HG03025 (cell line): ENCODE measurements around the gene FAM89B.

Experiments
- ATAC-seq: cut with Tn5 transposase; IDR thresholded peaks from one replicate; pipeline ENCODE4 v1.9.1; 2021; ENCODE audit warnings: mild to moderate bottlenecking, moderate library complexity; ENCODE audit not compliant: unreplicated experiment, low FRiP score

The FAM89B gene

DNA sequence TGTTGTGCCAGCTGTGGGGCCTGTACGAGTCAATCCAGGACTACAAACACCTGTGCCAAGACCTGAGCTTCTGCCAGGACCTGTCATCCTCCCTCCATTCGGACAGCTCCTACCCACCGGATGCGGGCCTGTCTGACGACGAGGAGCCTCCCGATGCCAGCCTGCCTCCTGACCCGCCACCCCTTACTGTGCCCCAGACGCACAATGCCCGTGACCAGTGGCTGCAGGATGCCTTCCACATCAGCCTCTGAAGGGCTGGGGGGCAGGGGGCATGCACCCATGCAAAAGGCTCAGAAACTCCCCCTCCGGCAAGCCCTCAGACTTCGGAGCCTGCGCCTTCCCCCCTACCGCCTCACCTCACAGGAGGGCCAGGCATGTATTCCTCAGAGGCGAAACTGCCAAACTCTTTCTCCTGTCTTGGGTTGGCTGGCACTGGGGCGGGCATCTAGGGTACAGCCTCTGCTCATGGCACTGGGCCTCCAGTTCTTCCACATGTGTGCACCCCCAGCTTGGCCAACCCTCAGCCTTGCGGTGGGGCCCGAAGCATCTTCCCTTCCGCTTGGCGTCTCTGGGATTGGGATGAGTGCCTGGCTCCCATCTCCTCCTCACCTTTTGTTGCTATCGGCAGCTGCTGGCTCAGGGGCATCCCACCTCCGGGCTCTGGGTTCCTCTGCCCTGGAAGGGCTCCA lies 1.2 kb downstream of the FAM89B start:
- no peak for ATAC-seq

DNA sequence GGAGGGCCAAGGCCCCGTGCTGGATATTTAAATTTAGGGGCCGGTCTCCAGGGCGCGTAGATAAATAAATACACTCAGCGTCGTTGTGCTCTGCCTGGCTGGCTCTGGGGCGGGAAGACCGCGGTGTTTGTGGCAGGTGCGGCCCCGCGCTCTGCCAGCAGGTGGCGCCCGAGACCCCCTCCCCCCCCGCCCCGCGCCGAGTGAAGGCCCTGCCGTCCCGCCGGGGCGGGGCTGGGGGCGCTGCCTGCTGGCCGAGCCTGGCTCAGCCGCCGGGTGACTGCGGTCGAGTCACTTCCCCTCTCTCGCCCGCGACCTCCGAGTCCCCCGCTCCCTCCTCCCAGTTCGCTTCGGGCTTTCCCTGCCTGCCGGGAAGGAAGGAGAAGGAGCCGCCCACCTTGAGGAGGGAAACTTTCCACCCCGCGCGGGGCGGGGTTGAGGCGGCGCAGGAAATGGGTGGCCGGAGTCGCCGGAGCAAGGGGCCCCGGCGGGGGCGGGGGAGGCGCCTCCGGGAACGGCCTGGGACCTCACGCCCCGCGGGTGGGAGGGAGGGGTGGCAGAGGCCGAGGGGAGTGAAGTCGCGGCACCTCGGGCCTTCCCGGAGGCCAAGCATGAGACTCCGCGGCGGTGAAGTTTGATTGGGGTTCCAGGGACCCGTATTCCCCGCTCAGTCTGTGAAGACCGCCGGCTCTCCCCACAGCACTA lies 1.9 kb downstream of the FAM89B start:
- no peak for ATAC-seq

DNA sequence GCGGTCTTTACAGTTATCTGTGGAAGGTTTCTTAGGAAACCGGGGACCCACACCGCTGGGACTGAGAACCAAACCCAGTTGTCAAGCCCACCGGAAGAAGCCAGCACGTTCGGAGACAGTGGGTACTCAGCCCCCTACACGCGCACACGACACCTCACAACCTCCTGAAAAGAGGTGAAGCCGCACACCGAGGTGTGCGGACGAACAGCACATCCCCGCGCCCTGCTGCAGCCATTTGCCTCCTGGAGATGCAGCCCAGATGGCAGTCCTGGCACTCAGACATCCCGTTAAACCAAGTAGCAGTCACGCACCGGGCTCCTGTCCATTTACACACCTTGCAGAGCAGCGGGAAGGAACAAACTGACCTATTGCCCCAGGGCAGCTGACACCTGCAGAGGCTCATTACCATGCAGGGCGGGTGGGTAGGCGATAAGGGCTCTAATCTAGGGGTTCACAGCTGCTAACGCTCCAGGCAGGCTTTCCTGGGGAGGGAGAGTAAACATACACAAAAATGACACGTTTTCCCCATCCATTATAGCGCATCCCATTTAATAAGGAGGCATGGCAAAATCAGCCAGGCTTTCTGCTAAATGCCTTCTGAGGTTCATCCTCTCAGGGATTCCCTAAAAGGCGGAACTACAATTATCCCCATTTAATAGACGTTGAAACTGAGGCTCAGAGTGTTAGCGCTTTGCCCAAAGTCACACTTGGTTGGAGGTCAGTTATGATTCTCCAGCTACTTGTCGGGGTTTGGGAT lies 2.7 kb downstream of the FAM89B start:
- no peak for ATAC-seq

DNA sequence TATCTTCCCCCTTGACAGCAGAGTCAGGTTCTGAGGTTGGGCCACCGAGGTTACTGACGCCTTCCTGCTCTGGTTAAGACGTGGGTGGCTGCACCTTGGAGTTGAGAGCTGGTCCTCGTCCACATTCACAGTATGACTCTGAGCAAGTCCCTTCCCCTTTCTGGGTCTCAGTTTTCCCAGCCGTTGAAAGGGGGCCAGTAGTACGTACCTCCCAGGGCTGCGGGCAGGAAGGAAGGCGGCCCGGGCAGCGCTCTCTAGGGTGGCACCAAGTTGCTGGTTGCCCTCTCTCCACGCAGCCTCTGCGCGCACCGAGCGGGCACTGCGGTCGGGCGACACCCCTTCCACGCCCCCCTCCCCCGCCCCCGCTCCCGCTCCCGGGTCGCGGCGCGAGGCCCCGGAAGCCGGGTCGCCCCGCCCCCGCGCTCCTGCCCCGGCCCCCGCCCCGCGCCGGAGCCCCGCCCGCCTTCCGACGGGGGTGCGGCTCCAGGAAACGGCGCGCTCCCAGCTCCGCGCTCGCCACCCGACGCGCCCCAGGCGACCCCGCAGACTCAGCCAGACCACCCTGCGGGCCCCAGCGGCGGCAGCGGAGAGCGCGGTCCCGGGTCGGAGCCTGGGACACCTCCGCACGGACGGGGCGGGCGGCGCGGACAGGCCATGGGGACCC lies 3.4 kb downstream of the FAM89B start, which contains the start of gene EHBP1L1:
EHBP1L1 (plus strand) TSS at position 486 of the 664 bp plus-strand sequence. CDS start 250 bp downstream, outside the sequence.
- no peak for ATAC-seq

DNA sequence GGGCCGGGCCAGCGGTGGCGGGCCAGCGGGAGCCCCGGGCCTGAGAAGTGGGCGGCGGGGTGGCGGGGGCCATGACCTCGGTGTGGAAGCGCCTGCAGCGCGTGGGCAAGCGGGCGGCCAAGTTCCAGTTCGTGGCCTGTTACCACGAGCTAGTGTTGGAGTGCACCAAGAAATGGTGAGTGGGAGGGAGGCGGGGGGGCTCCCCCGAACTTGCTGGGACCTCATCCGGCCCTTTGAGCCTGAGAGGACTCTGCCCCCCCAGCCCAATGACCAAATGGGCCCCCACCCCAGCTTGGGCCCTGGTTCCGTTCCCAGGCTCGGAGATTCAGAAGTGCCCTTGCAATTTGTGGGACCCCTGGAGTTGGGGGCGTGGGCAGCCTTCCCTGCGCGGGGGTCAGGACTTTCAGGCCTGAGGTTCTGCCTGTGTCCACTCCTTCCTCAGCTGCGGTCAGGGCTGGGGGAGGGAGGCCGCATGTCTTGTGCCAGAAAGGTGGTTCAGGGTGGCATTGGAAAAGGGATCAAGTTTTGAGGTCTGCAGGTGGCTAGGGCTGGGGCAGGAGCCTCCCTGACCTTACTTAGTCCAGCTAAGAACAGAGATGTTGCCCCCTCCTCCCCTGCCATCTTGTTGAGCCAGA lies 4.0 kb downstream of the FAM89B start:
- ATAC-seq = no peak

DNA sequence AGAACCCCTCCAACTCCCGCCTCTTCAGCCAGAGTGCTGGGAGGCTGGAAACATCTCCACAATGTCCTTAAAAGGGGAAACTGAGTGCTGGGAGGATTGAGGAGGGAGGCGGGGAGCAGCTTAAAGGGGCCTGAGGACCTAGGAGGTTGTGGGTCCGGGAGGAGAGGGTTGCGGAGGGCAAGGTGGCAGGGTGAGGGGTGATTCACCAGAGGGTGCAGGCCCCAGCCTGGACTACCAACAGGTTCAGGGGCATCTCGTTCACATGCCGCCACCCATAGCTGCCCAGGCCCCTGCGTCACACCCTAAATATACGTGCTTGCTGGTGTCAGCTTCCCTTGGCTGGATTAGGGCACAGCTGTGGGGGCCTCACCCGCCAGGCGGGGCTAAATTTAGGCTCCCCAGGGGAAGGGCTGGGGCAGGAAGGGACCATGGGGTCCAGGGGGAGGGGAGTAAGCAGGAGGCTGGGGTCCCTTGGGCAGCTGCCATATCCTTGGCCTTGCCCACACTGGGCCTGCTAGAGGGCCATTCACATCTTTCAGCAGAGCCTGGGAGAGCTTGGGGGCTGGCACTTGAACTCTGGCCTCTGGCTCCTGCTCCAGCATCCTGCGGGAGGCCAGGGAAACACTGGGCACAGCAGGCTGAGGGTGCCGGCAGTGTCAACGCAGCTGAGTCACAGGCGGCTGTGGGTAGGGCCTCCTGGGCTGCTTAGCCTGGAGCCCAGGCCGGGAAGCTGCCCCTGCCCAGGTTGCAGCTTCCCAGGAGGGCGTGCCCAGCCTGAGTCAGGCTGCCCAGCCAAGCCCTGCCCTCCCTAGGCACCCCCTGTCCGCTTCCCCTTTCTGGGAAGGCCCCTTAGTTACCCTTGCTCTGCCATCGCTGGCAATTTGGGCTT lies 4.8 kb downstream of the FAM89B start:
- no peak for ATAC-seq

DNA sequence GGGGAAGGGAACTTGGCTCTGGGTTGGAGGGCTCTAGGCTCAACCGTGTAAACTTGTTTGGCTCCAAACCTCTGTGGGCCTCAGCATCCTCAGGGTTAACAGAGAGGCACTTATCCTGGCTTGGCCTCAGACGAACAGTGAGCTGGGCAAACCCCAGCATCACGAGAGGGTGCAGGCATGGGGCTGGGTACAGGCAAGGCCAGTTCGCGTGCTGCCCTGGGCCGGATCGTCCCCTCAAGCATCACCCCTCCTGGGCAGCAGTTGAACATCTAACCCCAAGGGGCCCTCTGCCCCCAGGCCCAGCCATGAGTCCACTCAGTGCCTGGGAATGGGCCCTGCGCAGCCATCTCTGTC lies 5.4 kb downstream of the FAM89B start:
- ATAC-seq = no peak

DNA sequence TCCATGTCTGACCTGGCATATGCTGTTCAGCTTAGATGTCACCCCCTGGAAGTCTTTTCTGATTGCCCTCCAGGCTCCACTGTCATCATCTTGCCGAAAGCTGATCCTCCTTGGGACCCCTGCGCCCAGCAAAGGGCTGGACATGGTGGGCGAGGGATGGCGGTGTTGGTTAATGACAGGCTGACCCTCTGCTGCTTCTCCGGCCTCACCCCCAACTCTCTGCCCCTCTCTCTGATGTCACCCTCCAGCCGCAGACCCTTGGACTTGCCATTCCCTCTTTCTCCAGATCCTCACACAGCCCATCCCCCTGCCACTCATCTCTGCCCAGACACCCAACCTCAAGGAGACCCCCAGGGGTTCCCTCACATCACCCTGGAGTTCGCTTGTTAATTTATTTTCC lies 5.8 kb downstream of the FAM89B start:
- no peak for ATAC-seq

DNA sequence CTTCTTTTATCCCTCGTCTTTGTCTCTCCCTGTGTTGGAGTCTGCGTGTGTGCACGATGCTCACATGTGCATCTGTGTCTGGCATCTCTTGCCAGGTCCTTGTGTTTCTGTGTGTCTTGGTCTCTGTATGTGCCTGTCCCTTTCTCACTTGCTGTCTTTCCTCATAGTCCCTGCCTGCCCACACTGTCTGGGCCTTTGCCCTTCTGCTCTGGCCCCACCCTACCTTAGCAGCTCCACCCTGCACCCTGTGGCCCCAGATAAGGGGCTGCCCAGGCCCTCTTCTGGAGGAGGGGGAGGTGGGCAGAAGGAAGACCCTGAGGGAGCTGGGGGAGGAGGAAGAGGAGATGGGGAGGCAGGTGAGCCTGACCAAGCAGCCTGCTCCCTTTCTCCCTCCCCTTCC lies 6.3 kb downstream of the FAM89B start:
- no peak for ATAC-seq

DNA sequence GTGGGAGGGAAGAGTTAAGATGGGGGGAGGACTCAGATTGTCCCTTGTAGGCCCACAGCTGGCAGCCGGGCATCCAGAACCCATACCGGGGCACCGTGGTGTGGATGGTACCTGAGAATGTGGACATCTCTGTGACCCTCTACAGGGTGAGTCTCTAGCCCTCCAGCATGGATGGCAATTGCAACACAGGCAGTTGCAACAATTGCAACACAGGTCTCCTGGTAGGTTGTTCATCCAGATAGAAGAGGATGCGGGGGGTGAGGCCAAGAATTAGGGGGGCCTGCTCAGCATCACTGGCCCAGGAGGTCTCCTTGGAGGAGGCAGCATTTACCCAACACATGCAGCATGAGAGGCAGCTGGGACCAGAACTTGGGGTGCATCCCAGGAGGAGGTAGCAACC lies 7.0 kb downstream of the FAM89B start:
- no peak for ATAC-seq

DNA sequence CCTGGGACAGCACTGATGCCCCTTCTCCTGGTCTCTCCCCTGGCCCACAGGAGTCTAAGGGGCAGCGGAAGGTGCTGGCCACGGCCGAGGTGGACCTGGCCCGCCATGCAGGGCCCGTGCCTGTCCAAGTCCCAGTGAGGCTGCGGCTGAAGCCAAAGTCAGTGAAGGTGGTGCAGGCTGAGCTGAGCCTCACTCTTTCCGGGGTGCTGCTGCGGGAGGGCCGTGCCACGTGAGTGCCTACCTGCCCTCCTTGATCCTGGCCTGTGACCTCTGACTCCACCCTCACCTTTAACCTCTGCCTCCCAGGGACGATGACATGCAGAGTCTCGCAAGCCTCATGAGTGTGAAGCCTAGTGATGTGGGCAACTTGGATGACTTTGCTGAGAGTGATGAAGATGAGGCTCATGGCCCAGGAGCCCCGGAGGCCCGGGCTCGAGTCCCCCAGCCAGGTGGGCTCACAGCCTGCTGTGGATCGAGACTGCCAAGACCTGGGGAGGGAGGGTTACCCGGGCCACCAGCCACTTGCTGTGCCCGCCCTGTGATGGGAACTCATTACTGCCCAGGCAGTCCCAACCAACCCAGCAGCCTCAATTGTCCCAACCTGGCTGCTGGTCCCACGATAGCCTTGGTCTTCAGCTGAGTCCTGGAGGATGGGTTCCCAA lies 7.8 kb downstream of the FAM89B start:
- ATAC-seq = no peak

DNA sequence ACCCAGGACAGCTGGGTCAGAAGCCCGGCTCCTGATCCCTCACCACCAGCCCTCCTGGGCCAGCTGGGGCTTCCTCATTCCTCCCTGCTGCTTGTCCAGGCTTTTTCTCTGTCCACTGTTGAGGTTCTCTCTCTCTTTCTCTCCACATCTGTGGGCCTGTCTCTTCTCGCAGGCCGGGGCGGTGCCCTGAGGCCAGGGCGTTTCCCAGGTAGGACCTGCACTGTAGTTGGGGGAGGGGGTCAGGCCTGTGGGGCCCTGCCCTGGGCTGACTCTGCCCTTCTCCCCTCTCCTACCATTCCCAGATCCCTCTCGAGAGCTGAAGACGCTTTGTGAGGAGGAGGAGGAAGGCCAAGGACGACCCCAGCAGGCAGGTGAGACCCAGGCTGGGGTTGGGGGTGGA lies 8.4 kb downstream of the FAM89B start:
- ATAC-seq = no peak

DNA sequence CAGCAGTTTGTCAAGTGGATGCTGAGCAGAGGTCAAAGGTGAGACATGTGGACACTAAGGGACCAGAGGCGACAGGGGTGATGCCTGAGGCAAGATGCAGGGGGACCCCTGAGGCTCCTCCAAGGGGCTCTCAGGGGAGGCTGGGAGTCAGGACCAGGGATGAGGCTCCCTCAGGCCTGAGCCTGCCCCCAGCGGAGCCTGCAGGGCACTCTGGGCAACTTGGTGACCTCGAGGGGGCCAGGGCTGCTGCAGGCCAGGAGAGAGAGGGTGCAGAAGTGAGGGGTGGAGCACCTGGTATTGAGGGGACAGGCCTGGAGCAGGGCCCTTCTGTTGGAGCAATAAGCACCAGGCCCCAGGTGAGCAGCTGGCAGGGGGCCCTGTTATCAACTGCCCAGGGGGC lies 9.6 kb downstream of the FAM89B start:
- no peak for ATAC-seq

DNA sequence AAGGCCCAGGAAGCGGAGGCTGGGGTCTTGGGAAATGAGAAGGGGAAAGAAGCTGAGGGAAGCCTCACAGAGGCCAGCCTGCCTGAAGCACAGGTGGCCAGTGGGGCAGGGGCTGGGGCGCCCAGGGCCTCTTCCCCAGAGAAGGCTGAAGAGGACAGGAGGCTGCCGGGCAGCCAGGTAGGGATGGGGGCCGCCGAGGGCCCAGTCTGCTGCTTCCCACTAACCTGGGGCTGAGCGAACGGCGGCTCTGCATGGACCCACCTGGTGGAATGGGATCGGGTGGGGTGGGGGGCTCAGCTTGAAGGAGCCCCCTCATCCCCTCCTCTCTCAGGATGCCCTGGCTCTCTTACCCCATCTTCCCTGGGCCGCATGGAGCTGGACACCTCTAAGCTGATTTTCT lies 11.3 kb downstream of the FAM89B start:
- ATAC-seq = no peak

DNA sequence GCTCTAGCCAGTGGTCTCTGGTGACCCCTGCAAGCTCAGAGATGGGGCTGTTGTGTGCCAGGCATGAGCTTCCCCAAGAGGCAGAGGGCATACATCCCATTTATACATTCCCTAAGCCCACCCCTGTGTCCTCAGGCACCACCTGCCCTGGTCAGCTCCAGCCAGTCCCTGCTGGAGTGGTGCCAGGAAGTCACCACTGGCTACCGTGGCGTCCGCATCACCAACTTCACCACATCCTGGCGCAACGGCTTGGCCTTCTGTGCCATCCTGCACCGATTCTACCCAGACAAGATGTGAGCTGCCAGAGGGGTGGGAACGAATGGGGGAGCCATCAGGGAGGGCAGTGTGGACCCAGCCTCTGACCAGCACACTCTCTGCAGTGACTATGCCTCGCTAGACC lies 11.8 kb downstream of the FAM89B start:
- no peak for ATAC-seq

DNA sequence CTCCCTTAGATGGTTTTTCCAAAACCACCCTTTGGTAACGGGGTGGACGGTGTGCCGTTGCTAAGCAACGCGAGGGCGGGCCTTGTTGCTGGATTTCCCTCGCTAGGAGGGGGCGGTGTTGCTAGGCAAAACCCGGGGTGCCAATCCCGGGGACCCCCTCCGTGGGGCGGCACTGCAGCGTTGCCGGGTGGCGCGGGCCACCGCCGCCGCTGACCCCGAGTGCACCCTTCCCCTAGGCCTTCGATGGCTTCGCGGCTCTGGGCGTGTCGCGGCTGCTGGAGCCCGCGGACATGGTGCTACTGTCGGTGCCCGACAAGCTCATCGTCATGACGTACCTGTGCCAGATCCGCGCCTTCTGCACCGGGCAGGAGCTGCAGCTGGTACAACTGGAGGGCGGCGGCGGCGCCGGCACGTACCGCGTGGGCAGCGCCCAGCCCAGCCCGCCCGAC lies 12.4 kb downstream of the FAM89B start:
- ATAC-seq = no peak

DNA sequence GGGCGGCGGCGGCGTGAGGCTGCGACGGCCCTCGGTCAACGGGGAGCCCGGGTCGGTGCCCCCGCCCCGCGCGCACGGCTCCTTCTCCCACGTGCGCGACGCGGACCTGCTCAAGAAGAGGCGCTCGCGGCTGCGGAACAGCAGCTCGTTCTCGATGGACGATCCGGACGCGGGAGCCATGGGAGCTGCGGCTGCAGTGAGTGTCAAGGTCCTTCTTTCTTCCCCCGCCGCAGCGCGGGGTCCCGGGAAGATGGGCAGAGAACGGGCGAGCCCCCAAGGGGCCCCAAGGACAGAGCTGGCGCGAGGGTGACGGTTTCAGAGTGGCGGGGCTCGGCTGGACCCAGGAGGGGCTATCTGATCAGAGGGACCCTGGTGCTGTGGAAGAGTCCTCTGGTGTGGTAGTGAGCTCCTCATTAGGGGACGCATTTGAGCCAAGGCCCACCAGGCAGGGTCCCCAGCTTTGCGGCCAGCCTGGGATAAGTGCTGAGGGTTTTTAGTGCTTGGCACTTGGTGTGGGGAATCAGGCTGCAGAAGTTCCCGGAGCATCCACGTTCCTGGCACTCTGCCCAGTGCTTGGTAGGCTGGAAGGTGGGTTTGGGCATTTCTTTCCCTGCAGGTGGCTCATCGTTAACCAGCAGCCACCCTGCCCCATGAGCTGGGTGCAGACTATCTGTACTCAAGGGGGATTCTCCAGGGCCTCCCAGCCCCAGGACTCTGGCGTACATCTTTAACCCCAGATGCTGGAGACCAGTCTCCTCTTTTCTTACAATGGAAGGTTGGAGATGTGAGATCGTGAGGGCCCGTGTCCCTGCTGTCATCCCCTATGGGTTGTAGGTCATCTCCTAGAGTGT lies 13.3 kb downstream of the FAM89B start:
- no peak for ATAC-seq

DNA sequence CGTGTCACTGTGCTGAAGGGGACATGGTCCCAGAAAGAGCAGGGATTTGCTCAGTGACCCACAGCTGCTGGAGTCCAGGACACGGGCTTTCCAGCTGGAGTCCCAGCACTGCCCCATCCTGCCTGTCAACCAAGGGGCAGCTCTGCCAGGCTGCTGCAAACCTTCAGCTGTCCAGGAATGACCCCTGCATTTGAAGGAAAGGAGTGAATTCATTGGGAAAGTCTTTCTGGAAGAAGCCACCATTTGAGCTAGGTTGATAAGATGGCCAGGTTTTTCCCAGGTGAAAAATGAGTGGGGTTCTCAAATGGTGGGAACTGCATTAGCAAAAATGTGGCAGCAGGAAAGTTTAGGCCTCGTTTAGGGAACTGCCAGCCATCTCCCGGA lies 13.9 kb downstream of the FAM89B start:
- no peak for ATAC-seq
